Islet of Langerhans (tissue), 1 donor: ENCODE measurements around the gene MPZL2.

Experiments used
- FAIRE-seq: peaks from one replicate; lab custom pipeline; 2011; peaks lifted over from hg19 to GRCh38; lab: Jason Lieb, UNC

The MPZL2 gene

DNA sequence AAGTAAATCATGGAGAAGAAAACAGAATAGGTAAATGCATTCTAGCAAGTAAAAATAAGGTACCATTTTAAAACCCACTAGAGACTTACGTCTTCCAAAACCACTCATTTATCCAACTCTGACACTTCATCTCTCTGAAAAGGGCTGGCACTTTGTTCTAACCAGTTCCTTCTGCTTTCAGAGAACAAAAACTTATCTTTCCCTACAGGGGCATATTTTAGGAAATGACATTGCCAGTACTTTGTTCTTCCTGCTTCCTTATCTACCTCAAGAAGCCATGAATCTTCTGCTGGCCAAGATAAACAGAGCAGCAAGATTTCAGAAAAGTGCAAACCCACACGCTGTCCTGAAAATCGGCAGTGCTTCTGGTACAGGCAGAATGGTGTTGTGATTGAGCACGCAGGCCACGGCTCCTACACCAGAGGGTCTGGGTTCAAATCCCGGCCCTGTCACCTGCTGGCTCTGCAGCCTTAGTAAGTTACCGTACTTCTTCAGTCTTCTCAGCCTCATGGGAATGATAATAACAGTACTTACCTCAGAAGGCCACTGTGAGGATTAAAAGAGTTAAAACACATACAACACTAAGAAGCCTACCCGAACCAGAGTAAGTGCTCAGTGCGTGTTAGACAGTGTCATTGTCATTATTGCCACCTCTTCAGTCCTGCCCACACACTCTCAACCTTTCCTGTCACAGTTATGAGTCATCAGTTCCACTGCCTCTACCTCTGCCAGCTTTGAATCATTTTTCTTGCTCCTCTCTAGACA lies 22.9 kb downstream of the MPZL2 start:
- FAIRE-seq = peak; percentile 90

DNA sequence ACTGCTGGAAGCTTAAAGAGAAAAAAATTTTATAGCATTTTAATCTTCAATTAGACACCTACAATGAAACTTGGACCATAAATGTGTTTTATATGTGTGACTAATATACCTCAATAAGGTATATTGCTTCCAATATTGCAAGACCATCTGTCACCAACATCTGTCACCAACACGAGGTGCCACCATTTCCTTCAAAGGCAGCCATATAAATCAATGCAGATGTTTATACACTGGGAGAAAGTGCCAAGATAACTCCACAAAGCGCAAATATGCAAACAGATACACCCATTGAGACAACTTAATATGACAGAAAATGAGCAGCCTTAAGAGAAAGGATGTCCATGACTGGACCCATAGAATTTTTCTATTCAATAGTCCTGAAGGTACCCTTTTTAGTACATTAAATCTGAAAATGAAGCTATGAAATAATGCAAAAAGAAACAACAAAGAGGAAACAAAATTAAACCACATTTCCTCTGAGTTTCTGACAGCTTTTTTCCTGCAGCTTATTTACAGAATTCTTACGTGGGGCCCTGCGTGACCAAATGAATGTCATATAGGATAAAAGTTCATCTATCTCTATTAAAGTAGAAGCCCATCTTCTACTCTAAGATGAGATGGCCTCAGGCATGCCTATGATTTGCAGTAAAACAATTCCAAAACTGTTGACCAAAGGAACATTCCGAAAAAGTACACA lies 24.4 kb downstream of the MPZL2 start:
- FAIRE-seq = no peak

DNA sequence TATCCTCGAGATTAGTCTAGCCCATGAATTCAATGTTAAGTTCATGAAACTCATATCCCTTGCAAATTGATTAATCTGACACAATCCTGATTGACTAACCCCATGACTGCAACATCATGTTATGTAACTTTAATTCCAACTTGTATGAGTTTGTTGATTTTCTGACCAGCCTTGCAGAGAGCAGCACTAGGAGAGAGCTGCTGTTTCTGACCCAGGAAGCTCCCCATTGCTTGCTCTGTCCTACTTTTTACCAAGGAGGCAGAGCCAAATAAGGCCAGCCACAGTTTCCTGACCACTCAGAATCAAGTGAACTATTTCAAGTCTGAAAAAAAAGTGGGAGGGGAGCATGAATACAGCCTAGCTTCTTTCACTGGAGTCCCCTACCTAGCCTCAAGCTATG lies 25.2 kb downstream of the MPZL2 start:
- FAIRE-seq = no peak

DNA sequence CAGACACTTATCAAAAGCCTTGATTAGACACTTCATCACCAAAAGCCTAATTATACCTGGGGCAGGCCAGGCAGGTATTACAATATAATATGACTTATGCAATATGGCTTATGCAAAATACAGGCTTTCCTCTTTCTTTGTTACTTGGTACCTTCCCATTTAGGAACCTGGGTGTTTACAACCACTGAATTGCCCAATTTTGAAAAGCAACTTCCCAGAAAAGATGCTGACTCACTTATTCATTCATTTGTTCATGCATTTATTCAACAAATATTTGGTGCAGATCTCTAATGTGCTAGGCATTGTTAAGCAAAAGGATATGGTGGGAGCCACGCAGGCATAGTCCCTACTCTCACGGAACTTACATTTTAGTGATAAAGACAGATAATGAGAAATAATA lies 25.7 kb downstream of the MPZL2 start:
- no peak for FAIRE-seq

- FAIRE-seq = no peak
These were observed 27.9 kb downstream of the MPZL2 start for GRCh38 chr11:118236170-118236569.

- FAIRE-seq = no peak
These were observed 29.3 kb downstream of the MPZL2 start for GRCh38 chr11:118234833-118235232.

DNA sequence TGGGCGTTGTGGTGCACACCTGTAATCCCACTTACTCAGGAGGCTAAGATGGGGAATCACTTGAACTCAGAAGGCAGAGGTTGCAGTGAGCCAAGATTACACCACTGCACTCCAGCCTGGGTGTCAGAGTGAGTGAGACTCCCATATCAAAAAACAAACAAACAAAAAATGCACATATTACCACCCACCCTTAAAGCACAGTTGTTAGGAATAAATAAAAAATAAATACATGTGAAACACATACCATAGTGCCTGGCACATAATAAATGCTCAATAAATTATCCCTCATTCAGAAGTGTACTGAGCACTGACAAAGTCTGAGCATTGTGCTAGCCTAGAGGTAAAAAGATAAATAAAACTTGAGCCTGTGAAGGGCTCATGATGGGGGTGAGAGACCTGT lies 30.2 kb downstream of the MPZL2 start:
- FAIRE-seq = no peak

DNA sequence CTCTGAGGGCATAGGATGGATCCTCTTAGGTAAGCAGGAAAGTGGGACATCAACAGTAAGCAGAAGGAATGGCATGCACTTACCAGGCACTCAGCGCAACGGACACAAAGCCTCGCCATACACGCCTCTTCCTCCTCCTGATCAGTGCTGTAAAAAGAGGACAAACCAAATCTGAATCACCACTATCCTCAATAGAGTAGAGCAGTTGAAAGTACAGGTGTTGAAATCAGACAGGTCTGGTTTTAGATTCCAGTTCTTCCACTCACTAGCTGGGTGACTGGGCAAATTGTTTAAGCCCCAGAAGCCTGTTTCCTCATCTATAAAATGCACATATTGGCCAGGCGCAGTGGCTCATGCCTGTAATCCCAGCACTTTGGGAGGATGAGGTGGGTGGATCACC lies 30.7 kb downstream of the MPZL2 start:
- no peak for FAIRE-seq

DNA sequence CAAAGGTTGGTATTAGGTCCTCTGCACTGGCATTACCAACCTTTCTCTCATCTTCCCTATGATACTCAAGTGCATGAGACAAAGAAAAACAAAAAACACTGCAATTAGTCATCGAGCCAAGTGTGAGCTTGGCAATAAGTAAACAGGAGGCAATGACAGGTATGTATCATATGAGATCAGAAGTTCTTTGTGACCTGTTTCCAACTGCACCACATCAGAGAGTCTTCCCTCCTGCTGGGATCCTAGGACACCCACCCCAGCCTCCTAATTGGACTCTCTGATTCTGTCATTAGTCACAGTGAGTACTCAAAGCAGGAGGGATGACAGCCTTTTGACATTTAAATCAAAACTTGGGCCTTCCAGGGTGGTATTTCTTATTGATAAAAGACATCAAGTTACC lies 31.4 kb downstream of the MPZL2 start:
- no peak for FAIRE-seq

- FAIRE-seq = no peak
These were observed 32.6 kb downstream of the MPZL2 start for GRCh38 chr11:118231461-118231860.

DNA sequence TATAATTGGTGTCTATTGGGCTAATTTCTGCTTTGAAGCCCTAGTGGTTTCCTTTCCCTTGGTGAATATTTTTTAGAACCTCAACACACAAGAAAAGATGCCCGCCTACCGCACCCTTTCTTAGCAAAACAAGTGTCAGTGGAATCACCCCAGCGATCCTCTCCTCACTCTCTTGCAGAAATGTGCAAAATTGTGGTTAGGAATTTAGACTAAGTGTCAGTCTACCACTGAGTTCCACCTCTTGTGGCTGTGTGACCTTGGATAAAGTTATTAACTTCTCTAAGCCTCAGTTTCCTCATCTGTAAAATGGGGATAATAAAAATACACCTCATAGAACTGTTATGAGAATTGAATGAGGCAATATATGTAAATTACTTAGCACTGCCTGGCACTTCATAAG lies 34.0 kb downstream of the MPZL2 start:
- no peak for FAIRE-seq

- no peak for FAIRE-seq
These were observed 34.7 kb downstream of the MPZL2 start for GRCh38 chr11:118229274-118229847.

GRCh38 chr11:118227865-118228785 lies 36.0 kb downstream of the MPZL2 start:
- FAIRE-seq = no peak

DNA sequence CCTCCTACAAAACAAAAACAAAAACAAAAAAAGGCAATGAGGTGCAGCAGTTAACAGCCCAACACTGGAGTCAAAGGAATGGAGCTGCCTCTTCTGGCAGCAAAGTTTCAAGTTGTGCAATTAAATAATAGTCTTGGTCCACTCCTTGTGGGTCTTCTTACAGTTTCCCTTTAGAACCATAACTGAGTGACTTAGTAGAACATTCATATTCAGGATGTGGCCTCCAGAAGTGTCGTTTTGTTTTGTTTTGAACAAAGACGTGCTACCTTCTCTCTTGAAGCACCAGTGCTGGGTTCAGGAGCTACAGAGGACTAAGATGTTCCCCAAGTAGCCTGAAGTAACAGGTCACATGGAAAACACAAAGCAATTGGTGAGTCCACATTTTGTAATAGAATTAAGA lies 37.3 kb downstream of the MPZL2 start:
- no peak for FAIRE-seq

DNA sequence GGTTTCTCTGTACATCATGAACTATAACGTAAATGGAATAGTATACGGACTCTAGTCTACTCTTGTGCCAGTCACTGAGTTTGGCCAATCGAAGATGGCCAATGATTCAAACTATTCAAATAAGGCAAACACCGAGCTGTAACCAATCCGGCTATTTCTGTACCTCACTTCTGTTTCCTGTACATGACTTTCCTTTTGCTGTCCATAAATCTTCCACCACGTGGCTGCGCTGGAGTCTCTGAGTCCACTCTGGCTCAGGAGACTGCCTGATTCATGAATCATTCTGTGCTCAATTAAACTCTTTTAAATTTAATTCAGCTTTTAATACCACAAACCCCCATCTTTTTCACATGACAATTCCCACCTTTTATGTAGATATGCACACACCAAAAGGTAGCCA lies 37.8 kb downstream of the MPZL2 start:
- no peak for FAIRE-seq

GRCh38 chr11:118224511-118225188 lies 39.4 kb downstream of the MPZL2 start, which contains the start of gene JAML:
Gene JAML (minus strand): TSS chr11:118225011. CDS start chr11:118214866, 10,145 bp downstream.
- FAIRE-seq = no peak

DNA sequence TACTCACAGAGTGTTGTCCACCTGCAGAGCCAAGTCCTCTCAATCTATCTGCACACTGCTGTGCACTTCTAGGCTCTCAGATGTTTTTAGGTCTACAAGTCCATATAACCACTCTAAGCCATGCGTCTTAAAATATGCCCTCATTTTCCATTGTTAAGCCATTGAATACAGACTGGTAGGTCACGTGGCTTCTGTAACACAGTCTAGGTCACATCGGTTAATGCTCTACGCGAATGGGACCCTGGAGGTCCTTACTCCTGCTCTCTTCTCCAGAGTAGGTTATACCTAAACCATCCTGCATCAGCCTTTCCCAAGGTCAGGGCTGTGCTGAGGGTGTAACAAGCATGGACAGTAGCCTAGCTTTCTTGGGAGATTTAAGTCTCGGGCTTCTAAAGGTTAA lies 40.1 kb downstream of the MPZL2 start:
- no peak for FAIRE-seq

DNA sequence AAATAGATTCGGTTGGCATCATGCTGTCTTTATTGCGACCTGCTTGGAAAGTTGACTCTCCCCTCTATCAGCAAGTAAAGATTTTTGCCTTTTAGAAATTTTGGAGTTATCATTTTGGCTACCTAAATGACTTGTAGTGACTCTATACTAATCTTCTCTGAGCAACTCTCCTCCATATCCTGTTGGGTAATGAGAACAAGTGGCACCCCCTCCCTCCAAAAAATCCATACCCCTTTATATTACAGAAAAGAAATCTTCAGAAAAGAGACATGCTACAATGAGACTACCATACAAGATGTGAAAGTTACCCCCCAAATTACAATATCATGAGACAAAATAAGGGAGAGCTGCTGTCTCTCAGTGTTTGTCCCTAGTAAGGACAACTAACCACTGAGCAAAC lies 40.5 kb downstream of the MPZL2 start:
- FAIRE-seq = no peak

DNA sequence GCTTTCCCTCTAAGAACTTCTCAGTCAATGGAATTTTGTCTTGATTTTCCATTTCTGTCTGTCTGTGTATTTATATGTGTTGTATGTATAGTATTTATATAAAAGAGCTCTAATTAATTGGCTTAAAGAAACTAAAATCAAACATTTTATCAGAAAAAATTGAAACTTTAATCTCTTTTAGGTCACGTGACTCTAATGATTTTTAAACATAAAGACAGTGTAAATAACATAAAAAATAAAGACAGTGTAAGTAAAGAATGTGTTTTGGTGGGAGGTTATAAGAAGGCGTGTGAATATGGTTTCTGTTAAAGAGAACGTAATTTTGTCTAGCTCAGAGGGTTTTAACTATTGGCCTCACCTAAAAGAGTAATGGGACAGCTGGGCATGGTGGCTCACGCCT lies 41.7 kb downstream of the MPZL2 start:
- no peak for FAIRE-seq

DNA sequence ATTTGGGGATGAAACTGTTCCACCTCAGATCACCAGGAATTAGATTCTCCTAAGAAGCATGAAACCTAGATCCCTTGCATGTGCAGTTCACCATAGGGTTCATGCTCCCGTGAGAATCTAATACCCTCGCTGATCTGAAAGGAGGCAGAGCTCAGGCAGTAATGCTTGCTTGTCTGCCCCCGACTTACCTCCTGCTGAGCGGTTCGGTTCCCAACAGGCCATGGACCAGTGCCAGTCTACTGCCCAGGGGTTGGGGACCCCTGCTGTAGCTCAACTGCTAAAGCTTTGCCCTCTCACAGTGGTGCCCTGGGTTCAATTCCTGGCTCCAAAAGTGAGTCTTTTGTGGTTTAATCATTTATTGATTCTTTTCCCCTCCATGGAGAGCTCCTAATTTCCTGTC lies 42.7 kb downstream of the MPZL2 start:
- FAIRE-seq = no peak

GRCh38 chr11:118219732-118220131 lies 44.4 kb downstream of the MPZL2 start:
- FAIRE-seq = no peak

DNA sequence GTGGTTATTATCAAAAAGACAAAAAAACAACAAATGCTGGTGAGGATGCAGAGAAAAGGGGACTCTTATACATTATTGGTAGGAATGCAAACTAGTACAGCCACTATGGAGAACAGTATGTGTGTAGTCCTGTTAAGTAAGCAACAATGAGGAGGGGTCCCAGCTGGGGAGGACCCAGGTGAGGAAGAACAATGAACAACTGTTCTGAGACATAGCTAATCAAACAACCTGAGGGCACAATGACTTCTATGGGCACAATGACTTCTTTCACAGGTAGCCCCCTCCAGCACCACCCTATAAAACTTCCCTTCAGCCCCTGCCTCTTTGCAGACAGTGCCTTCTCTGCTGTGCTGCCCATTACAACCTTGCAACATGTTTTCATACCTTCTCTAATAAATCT lies 44.9 kb downstream of the MPZL2 start:
- FAIRE-seq = no peak
